Sigmoid colon (tissue), 7 donors: ENCODE data around the gene ACACA. TPM values are rescaled to one million over a fixed set of nuclear protein-coding genes. Genes with fewer than 3 reads are reported as not detected.

Experiments
- DNase-seq: peaks from one replicate; pipeline ENCODE4 v3.0.0-alpha.2; 2019
- H3K27ac ChIP-seq, 4 donors: fragments of 200-600 bp; sonication (generic); one replicate each; pipeline ENCODE4 v1.5.1; 2016 to 2019; ENCODE audit warnings: mild to moderate bottlenecking in 1 of 4
- H3K27me3 ChIP-seq, 3 donors: fragments of 200-600 bp; sonication (generic); one replicate each; pipeline ENCODE4 v1.5.1; 2019; ENCODE audit warnings: mild to moderate bottlenecking in 1 of 3
- H3K36me3 ChIP-seq, 4 donors: fragments of 200-600 bp; sonication (generic); one replicate each; pipeline ENCODE4 v1.5.1; 2016 to 2019
- H3K4me1 ChIP-seq, 4 donors: fragments of 200-600 bp; sonication (generic); one replicate each; pipeline ENCODE4 v1.5.1; 2017 to 2019
- H3K4me3 ChIP-seq, 4 donors: fragments of 200-600 bp; sonication (generic); one replicate each; pipeline ENCODE4 v1.5.1; 2017 to 2019; ENCODE audit warnings: mild to moderate bottlenecking in 2 of 4, moderate library complexity in 1 of 4
- H3K9me3 ChIP-seq, 4 donors: fragments of 200-600 bp in 3 of 4; sonication (generic) in 3 of 4; one replicate each; pipeline versions ENCODE4 v1.5.1 to v1.6.1; 2013 to 2019
- EP300 ChIP-seq, 4 donors: sonication (generic); formaldehyde crosslinking; IDR thresholded peaks; one replicate each; pipeline ENCODE4 v1.6.1; 2017; ENCODE audit warnings: antibody characterized with exemption in 4 of 4
- POLR2A ChIP-seq, 2 donors: fragments of 450-650 bp; IDR thresholded peaks; one replicate each; pipeline ENCODE4 v1.6.1; 2016; ENCODE audit warnings: antibody characterized with exemption in 2 of 2, mild to moderate bottlenecking in 2 of 2, moderate library complexity in 2 of 2
- POLR2AphosphoS5 ChIP-seq, 4 donors: sonication (generic); formaldehyde crosslinking; IDR thresholded peaks; one replicate each; pipeline ENCODE4 v1.6.1; 2017; ENCODE audit warnings: antibody characterized with exemption in 4 of 4
- WGBS, 2 donors: extraction: QIAGEN DNeasy Blood & Tissue Kit; methylation state at CpG; one replicate each; pipeline ENCODE4 v1.1.7; 2013; 5-methylcytosine and 5-hydroxymethylcytosine counted together
- intact Hi-C: fragments of 100-400 bp; cut with DNase I; formaldehyde crosslinking; loops from one replicate; pipeline ENCODE4 v1.15.1; 2023
- polyA plus RNA-seq, 3 donors: library from polyadenylated mRNA; stranded (reverse); fragments of 200-250 nt; gene quantifications; one replicate each; pipeline ENCODE4 v1.2.3, GENCODE V29; 2013
- total RNA-seq, 4 donors: library from RNA; depleted of rRNA; stranded (reverse); fragments of >200 nt; gene quantifications; one replicate each; pipeline ENCODE4 v1.1.0, GENCODE V29; 2016
- TF ChIP-seq, protein P1 (sequence below), 4 experiments: fragments of 450-650 bp in 3 of 4; fragments of 200-600 bp in 1 of 4; IDR thresholded peaks; one replicate each; pipeline ENCODE4 v1.5.1; 2016 to 2019; ENCODE audit warnings: antibody characterized with exemption in 4 of 4, mild to moderate bottlenecking in 3 of 4, moderate library complexity in 2 of 4
- donor health status: healthy with polysubstance abuse.
- donor health status: Bipolar disorder and iron deficiency.
- donor health status: healthy.

ACACA gene
- total and polyA plus RNA-seq, 7 donors, result 10.8 to 38.9 (median 27.6) TPM

DNA sequence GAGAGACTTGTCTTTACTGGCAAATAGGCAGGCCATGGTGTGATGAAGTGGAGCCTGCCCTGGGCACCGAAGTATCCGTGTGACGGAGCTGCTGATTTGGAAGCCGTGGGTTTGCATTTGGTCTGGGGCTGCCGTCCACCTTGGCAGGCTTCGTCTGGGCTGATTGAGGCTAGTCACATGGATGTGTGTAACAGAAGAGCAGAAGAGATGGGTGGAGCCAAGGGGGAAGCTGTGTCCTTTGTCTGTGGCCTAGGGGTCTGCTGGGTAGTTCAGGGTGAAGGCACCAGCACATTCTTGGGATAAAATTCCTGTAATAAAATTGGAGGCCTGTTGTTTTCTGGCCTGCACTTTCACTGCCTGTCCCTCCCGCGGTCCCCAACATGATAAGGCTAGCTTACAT is 351.7 kb downstream of the ACACA start:
- TF ChIP-seq, protein P1, sequence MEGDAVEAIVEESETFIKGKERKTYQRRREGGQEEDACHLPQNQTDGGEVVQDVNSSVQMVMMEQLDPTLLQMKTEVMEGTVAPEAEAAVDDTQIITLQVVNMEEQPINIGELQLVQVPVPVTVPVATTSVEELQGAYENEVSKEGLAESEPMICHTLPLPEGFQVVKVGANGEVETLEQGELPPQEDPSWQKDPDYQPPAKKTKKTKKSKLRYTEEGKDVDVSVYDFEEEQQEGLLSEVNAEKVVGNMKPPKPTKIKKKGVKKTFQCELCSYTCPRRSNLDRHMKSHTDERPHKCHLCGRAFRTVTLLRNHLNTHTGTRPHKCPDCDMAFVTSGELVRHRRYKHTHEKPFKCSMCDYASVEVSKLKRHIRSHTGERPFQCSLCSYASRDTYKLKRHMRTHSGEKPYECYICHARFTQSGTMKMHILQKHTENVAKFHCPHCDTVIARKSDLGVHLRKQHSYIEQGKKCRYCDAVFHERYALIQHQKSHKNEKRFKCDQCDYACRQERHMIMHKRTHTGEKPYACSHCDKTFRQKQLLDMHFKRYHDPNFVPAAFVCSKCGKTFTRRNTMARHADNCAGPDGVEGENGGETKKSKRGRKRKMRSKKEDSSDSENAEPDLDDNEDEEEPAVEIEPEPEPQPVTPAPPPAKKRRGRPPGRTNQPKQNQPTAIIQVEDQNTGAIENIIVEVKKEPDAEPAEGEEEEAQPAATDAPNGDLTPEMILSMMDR (IDR thresholded peaks at IDR 0.05), result no peak
- no peak for TF ChIP-seq EP300 (IDR thresholded peaks at IDR 0.05)
- no peak for TF ChIP-seq POLR2A (IDR thresholded peaks at IDR 0.05)
- no peak for TF ChIP-seq POLR2AphosphoS5 (IDR thresholded peaks at IDR 0.05)
- intact Hi-C loops, result no loop called here
- 93 to 96% methylated on average over 8 of the region's 8 CpGs for WGBS, 2 donors
- H3K36me3 ChIP-seq, result peaks cover 0 to 43% (median 11%) of the 10 kb centered on the region in 4 donors
- no peak for DNase-seq
- H3K27me3 ChIP-seq, result no peaks in the 10 kb centered on the region
- H3K9me3 ChIP-seq, result no peaks in the 10 kb centered on the region
- no peaks in the 10 kb centered on the region for H3K4me1 ChIP-seq
- no peak overlapping the region for H3K4me3 ChIP-seq
- H3K27ac ChIP-seq, result no peak overlapping the region

DNA sequence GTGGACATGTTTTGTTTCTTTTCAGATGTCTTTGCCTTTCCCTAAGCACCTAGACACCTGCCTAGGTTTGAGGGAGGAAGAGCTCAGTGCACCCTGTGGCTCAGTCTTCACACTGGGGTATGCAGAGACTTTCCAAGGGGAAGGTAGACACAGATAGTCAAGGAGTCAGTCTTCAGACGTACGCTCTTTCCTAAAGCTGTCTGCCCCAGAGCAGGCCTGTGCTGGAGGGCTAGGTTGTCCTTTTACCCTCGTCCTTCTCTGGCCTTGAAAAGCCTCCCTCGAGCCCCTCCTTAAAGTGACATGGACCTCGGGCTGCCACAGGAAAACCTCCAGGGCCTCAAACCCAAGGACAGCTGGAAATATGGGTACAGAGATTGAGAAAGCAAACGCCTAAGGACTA is 354.2 kb downstream of the ACACA start:
- no peak for DNase-seq
- Histone ChIP-seq H3K27me3 (no peaks in the 10 kb centered on the region), H3K27ac (no peak overlapping the region), H3K4me1 (no peaks in the 10 kb centered on the region), H3K9me3 (no peaks in the 10 kb centered on the region), H3K36me3 (peaks cover 0 to 34% (median 9%) of the 10 kb centered on the region in 4 donors), H3K4me3 (no peak overlapping the region)
- WGBS, 2 donors, result 85 to 92% methylated on average over 6 of the region's 6 CpGs
- intact Hi-C loops, result no loop called here
- no peak for TF ChIP-seq POLR2AphosphoS5 (IDR thresholded peaks at IDR 0.05)
- TF ChIP-seq, protein P1 (IDR thresholded peaks at IDR 0.05), result no peak
- TF ChIP-seq POLR2A (IDR thresholded peaks at IDR 0.05), result no peak
- TF ChIP-seq EP300 (IDR thresholded peaks at IDR 0.05), result no peak

DNA sequence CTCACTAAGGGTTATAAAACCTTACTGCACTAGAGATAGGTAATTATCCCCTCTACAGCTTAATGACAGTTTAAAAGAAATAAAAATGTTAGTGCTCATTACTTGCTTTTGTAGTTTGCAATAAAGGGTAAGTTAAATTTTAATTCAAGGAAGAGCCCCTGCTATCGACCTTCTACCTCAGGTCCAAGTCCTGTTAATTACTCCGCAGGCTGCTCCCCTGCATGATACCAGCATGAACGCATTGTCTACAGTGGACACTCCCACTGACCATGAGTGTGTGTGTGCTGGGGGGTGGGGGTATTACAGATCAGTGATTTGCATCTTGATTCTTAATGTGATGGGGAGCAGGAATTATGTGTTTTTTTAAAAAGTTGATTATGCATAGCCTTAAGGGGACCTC is 354.8 kb downstream of the ACACA start:
- Histone ChIP-seq H3K9me3 (no peaks in the 10 kb centered on the region), H3K27ac (no peak overlapping the region), H3K36me3 (peaks cover 0 to 30% (median 7%) of the 10 kb centered on the region in 4 donors), H3K4me3 (no peak overlapping the region), H3K27me3 (no peaks in the 10 kb centered on the region), H3K4me1 (no peaks in the 10 kb centered on the region)
- DNase-seq, result no peak
- intact Hi-C loops, result no loop called here
- WGBS, 2 donors, result 28 to 85% methylated on average over 3 of the region's 3 CpGs
- TF ChIP-seq POLR2A (IDR thresholded peaks at IDR 0.05) (no peak), EP300 (IDR thresholded peaks at IDR 0.05) (no peak), POLR2AphosphoS5 (IDR thresholded peaks at IDR 0.05) (no peak)
- TF ChIP-seq, protein P1 (IDR thresholded peaks at IDR 0.05), result no peak

DNA sequence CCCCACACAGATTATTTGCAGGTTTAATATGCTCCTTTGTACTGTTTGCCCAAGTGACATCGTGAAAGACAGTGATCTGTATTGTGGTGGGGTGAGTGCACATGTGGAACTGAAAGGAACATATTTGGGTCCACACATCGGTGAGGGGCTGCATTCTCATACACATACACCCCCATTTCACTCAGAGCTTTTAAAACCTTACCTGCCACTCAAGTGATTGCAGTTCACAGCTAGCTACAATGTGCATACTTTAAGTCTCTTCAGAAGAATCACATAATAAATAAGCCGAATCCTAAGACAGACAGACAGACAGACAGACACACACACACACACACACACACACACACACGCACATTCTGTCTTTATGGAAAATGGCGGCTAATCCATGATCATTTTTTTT is 355.3 kb downstream of the ACACA start:
- Histone ChIP-seq H3K4me1 (no peaks in the 10 kb centered on the region), H3K27me3 (no peaks in the 10 kb centered on the region), H3K36me3 (peaks cover 0 to 25% (median 5%) of the 10 kb centered on the region in 4 donors), H3K4me3 (no peak overlapping the region), H3K9me3 (no peaks in the 10 kb centered on the region), H3K27ac (no peak overlapping the region)
- TF ChIP-seq, protein P1 (IDR thresholded peaks at IDR 0.05), result no peak
- TF ChIP-seq EP300 (IDR thresholded peaks at IDR 0.05) (no peak), POLR2AphosphoS5 (IDR thresholded peaks at IDR 0.05) (no peak), POLR2A (IDR thresholded peaks at IDR 0.05) (no peak)
- WGBS, 2 donors, result 26 to 75% methylated on average over 5 of the region's 5 CpGs
- intact Hi-C loops, result no loop called here
- DNase-seq, result no peak

- DNase-seq, result no peak
- Histone ChIP-seq H3K4me1 (no peaks in the 10 kb centered on the region), H3K36me3 (peaks cover 0 to 24% (median 5%) of the 10 kb centered on the region in 4 donors), H3K4me3 (no peak overlapping the region), H3K27me3 (no peaks in the 10 kb centered on the region), H3K9me3 (no peaks in the 10 kb centered on the region), H3K27ac (no peak overlapping the region)
- TF ChIP-seq, protein P1 (IDR thresholded peaks at IDR 0.05), result no peak
- TF ChIP-seq POLR2A (IDR thresholded peaks at IDR 0.05) (no peak), POLR2AphosphoS5 (IDR thresholded peaks at IDR 0.05) (no peak), EP300 (IDR thresholded peaks at IDR 0.05) (no peak)
- intact Hi-C loops, result no loop called here
- WGBS, 2 donors, result 88 to 95% methylated on average over 5 of the region's 5 CpGs
Observed at GRCh38 chr17:37050920-37051319, 355.7 kb downstream of the ACACA start.
